ENCODE data around the gene MBOAT1.

The MBOAT1 gene

GRCh38 chr6:20175810-20176410 is 36.4 kb downstream of the MBOAT1 start:
- Histone ChIP-seq H3K4me3 (ENCODE audit: low read depth, low read length) (no peak overlapping the region), H3K4me1 (ENCODE audit: control insufficient read depth, insufficient read depth, low read length) (no peaks in the 10 kb centered on the region), H3K27ac (ENCODE audit: extremely low read depth, low read depth, low read length) (no peak overlapping the region), H3K36me3 (ENCODE audit: control insufficient read depth in 2 of 2, insufficient read depth in 1 of 2, low read length in 2 of 2) (no peaks in the 10 kb centered on the region), H3K9me3 (ENCODE audit: control insufficient read depth, insufficient read depth, low read depth, low read length) (no peaks in the 10 kb centered on the region)
- TF ChIP-seq ZNF121 (tag by site-specific recombination; IDR thresholded peaks at IDR 0.05) (no peak), ZNF362 (tag by site-specific recombination; IDR thresholded peaks at IDR 0.05) (no peak), ZNF138 (tag by site-specific recombination; IDR thresholded peaks at IDR 0.05; ENCODE audit: borderline replicate concordance) (no peak), KLF9 (tag by site-specific recombination; IDR thresholded peaks at IDR 0.05; ENCODE audit: low read depth) (no peak), ZNF791 (tag by site-specific recombination; IDR thresholded peaks at IDR 0.05) (no peak), INSM2 (tag by site-specific recombination; IDR thresholded peaks at IDR 0.05) (no peak), ZNF514 (tag by site-specific recombination; IDR thresholded peaks at IDR 0.05) (no peak), ZBTB6 (tag by site-specific recombination; IDR thresholded peaks at IDR 0.05) (no peak), ZNF449 (tag by site-specific recombination; IDR thresholded peaks at IDR 0.05) (no peak)
- POLR2A ChIA-PET, result no interaction called here
- CTCF ChIA-PET, result interaction anchor here (0.6 kb wide), 4 partner anchors 20 to 536 kb away, joined by 3 to 5 read pairs (median 4); no protein-coding TSS in a partner anchor

- no peaks in the 10 kb centered on the region for H3K36me3 ChIP-seq (ENCODE audit: control insufficient read depth in 2 of 2, insufficient read depth in 1 of 2, low read length in 2 of 2)
- H3K9me3 ChIP-seq (ENCODE audit: control insufficient read depth, insufficient read depth, low read depth, low read length), result no peaks in the 10 kb centered on the region
- no peak overlapping the region for H3K27ac ChIP-seq (ENCODE audit: extremely low read depth, low read depth, low read length)
- ChIA-PET CTCF (interaction anchor here (0.6 to 1.0 kb wide), 2 partner anchors 8 to 1060 kb away, joined by 3 to 5 read pairs; no protein-coding TSS in a partner anchor), POLR2A (no interaction called here)
- no peak overlapping the region for H3K4me3 ChIP-seq (ENCODE audit: low read depth, low read length)
- H3K4me1 ChIP-seq (ENCODE audit: control insufficient read depth, insufficient read depth, low read length), result no peaks in the 10 kb centered on the region
- TF ChIP-seq ZNF157 (tag by site-specific recombination; IDR thresholded peaks at IDR 0.05) (no peak), ZNF558 (tag by site-specific recombination; IDR thresholded peaks at IDR 0.05) (no peak), ZNF280D (tag by site-specific recombination; IDR thresholded peaks at IDR 0.05) (no peak), ZBTB8A (tag by site-specific recombination; IDR thresholded peaks at IDR 0.05) (no peak), KLF9 (tag by site-specific recombination; IDR thresholded peaks at IDR 0.05; ENCODE audit: low read depth) (no peak), PRDM2 (tag by site-specific recombination; IDR thresholded peaks at IDR 0.05; ENCODE audit: borderline replicate concordance) (no peak), ZNF791 (tag by site-specific recombination; IDR thresholded peaks at IDR 0.05) (no peak), ZNF404 (tag by site-specific recombination; IDR thresholded peaks at IDR 0.05) (no peak)
These were observed 38.2 kb downstream of the MBOAT1 start for GRCh38 chr6:20173833-20174792.

Measured in HEK293 (cell line).